ENCODE data around the gene FGF12. TPM values are rescaled to one million over a fixed set of nuclear protein-coding genes. Genes with fewer than 3 reads are reported as not detected.

The FGF12 gene
- total RNA-seq, 2 donors from 2014 or later, result 0.21 to 0.56 TPM

GRCh38 chr3:192444791-192445106 is 282.6 kb downstream of the FGF12 start:
- no peak for DNase-seq
- intact Hi-C loops (cut with DNase I, micrococcal nuclease), result loop anchor here in 1 of 2 donors (10.0 kb wide), 2 partner anchors 310 to 1030 kb away; no protein-coding TSS in a partner anchor
- no peak for ATAC-seq

- peak in 1 of 2 donors; percentile 34 for DNase-seq
- intact Hi-C loops (cut with DNase I, micrococcal nuclease), result loop anchor here in 1 of 2 donors (10.0 kb wide), 2 partner anchors 309 to 1029 kb away; no protein-coding TSS in a partner anchor
- ATAC-seq, result peak; percentile 66
Observed at GRCh38 chr3:192444096-192444790, 283.1 kb downstream of the FGF12 start.

GRCh38 chr3:192435241-192435640 is 292.1 kb downstream of the FGF12 start:
- intact Hi-C loops (cut with DNase I, micrococcal nuclease), result no loop called here
- ATAC-seq, result no peak
- no peak for DNase-seq

GRCh38 chr3:192434186-192434585 is 293.2 kb downstream of the FGF12 start:
- ATAC-seq, result no peak
- intact Hi-C loops (cut with DNase I, micrococcal nuclease), result no loop called here
- DNase-seq, result no peak

- DNase-seq (no peak), ATAC-seq (no peak)
- intact Hi-C loops (cut with DNase I, micrococcal nuclease), result no loop called here
Observed at GRCh38 chr3:192433704-192434103, 293.6 kb downstream of the FGF12 start.

- ATAC-seq, result no peak
- DNase-seq, result no peak
- intact Hi-C loops (cut with DNase I, micrococcal nuclease), result no loop called here
Observed at GRCh38 chr3:192422997-192423342, 304.4 kb downstream of the FGF12 start.

- no peak for ATAC-seq
- DNase-seq, result no peak
- intact Hi-C loops (cut with DNase I, micrococcal nuclease), result no loop called here
Observed at GRCh38 chr3:192422321-192422996, 304.9 kb downstream of the FGF12 start.

GRCh38 chr3:192419312-192419711 is 308.0 kb downstream of the FGF12 start:
- DNase-seq, result no peak
- no peak for ATAC-seq
- intact Hi-C loops (cut with DNase I, micrococcal nuclease), result no loop called here

GRCh38 chr3:192417559-192418055 is 309.7 kb downstream of the FGF12 start:
- intact Hi-C loops (cut with DNase I, micrococcal nuclease), result no loop called here
- ATAC-seq (no peak), DNase-seq (no peak)

- ATAC-seq (no peak), DNase-seq (no peak)
- intact Hi-C loops (cut with DNase I, micrococcal nuclease), result no loop called here
Observed at GRCh38 chr3:192417017-192417416, 310.3 kb downstream of the FGF12 start.

- intact Hi-C loops (cut with DNase I, micrococcal nuclease), result no loop called here
Observed at GRCh38 chr3:192413461-192413860, 313.9 kb downstream of the FGF12 start.

GRCh38 chr3:192410684-192410960 is 316.7 kb downstream of the FGF12 start:
- intact Hi-C loops (cut with DNase I, micrococcal nuclease), result no loop called here
- ATAC-seq, result no peak
- no peak for DNase-seq

More at GRCh38 chr3:192413461-192413860, 313.9 kb downstream of the FGF12 start:
- ATAC-seq, result no peak
- DNase-seq, result no peak

- ATAC-seq, result no peak
- no peak for DNase-seq
- intact Hi-C loops (cut with DNase I, micrococcal nuclease), result no loop called here
Observed at GRCh38 chr3:192409838-192410683, 317.3 kb downstream of the FGF12 start.

- intact Hi-C loops (cut with DNase I, micrococcal nuclease), result no loop called here
- ATAC-seq, result no peak
- DNase-seq, result peak in 1 of 2 donors; percentile 3
Observed at GRCh38 chr3:192409201-192409837, 318.0 kb downstream of the FGF12 start.

- intact Hi-C loops (cut with DNase I, micrococcal nuclease), result no loop called here
- DNase-seq, result no peak
- ATAC-seq, result no peak
Observed at GRCh38 chr3:192408647-192409200, 318.6 kb downstream of the FGF12 start.

GRCh38 chr3:192408007-192408646 is 319.2 kb downstream of the FGF12 start:
- intact Hi-C loops (cut with DNase I, micrococcal nuclease), result no loop called here
- ATAC-seq, result no peak
- DNase-seq, result peak in 1 of 2 donors; percentile 3

- intact Hi-C loops (cut with DNase I, micrococcal nuclease), result no loop called here
- ATAC-seq, result no peak
- no peak for DNase-seq
Observed at GRCh38 chr3:192399767-192400166, 327.6 kb downstream of the FGF12 start.

GRCh38 chr3:192397012-192397411 is 330.3 kb downstream of the FGF12 start:
- intact Hi-C loops (cut with DNase I, micrococcal nuclease), result no loop called here
- DNase-seq, result no peak
- no peak for ATAC-seq

- DNase-seq (no peak), ATAC-seq (no peak)
- intact Hi-C loops (cut with DNase I, micrococcal nuclease), result no loop called here
Observed at GRCh38 chr3:192395506-192395905, 331.8 kb downstream of the FGF12 start.
